K562 (cell line): ENCODE measurements around the gene SLC20A1. TPM values are rescaled to one million over a fixed set of nuclear protein-coding genes. Genes with fewer than 3 reads are reported as not detected.

Source experiments
- BCL6 ChIP-seq: fragments of 250-450 bp; sonication (Bioruptor Pico); IDR thresholded peaks from 2 replicates; pipeline ENCODE4 v1.4.0; 2020
- CREB3L1 ChIP-seq: fragments of 450-650 bp; IDR thresholded peaks from 2 replicates; pipeline ENCODE4 v1.6.1; 2014; ENCODE audit warnings: low read depth, mild to moderate bottlenecking, moderate library complexity, borderline replicate concordance
- YBX1 ChIP-seq: fragments of 450-650 bp; IDR thresholded peaks from 2 replicates; pipeline ENCODE4 v1.7.1; 2016; ENCODE audit warnings: mild to moderate bottlenecking
- ZBTB40 ChIP-seq, 2 experiments: fragments of 450-650 bp in 1 of 2; sonication (generic) in 1 of 2; formaldehyde crosslinking in 1 of 2; IDR thresholded peaks; 2 replicates each; pipeline versions ENCODE4 v1.7.1 to v1.9.0; 2016 to 2022; ENCODE audit warnings: inconsistent platforms in 1 of 2, mild to moderate bottlenecking in 1 of 2, missing genetic modification reagents in 1 of 2
- ZNF124 ChIP-seq: sonication (generic); formaldehyde crosslinking; IDR thresholded peaks from 2 replicates; pipeline ENCODE4 v1.8.1; 2022; ENCODE audit warnings: missing genetic modification reagents
- polyA plus RNA-seq, 8 experiments: library from polyadenylated mRNA; depleted of rRNA in 4 of 8; stranded (reverse) in 5 of 8; unstranded in 3 of 8; fragments of >200 nt; fragmentation: Nextera tagmentation in 2 of 8; fragmentation: Illumina TruSeq in 1 of 8; extraction: Ambion mirVana in 2 of 8; extraction: Trizol in 1 of 8; gene quantifications; 2 replicates each; pipeline versions ENCODE4 v1.2.1 to v1.2.3, GENCODE V29; 2011 to 2014; ENCODE audit warnings: inconsistent platforms in 1 of 8, missing spikeins in 1 of 8
- total RNA-seq, 7 experiments: library from RNA; depleted of rRNA in 6 of 7; stranded (reverse); fragments of >200 nt in 6 of 7; fragmentation: Illumina TruSeq in 2 of 7; extraction: Trizol in 2 of 7; gene quantifications; 2 replicates each; pipeline versions ENCODE4 v1.2.1 to v1.2.3, GENCODE V29; 2011 to 2021; ENCODE audit warnings: low replicate concordance in 1 of 7

SLC20A1 gene
- total and polyA plus RNA-seq, 9 of the 15 experiments (the other 6 are each of a cell fraction or from before 2014, with no cell fraction given) = 53.8 to 150 (median 74.7) TPM

GRCh38 chr2:112706170-112706664 is 60.5 kb downstream of the SLC20A1 start (continued):
- no peak for TF ChIP-seq ZBTB40 (IDR thresholded peaks at IDR 0.05)
- no peak for TF ChIP-seq ZBTB40 (CRISPR knock-in tag; IDR thresholded peaks at IDR 0.05)
- TF ChIP-seq YBX1 = no peak
- no peak for TF ChIP-seq ZNF124
- peak; percentile 36; the same call in 1 of the 2 replicates for TF ChIP-seq CREB3L1
- TF ChIP-seq BCL6 (CRISPR knock-in tag) = 0 out of 2 replicates have a peak, but pooled peaks have one; percentile 21
